Measurements from ENCODE around the gene GFPT1. TPM values are rescaled to one million over a fixed set of nuclear protein-coding genes. Genes with fewer than 3 reads are reported as not detected.

GFPT1 gene
- total and polyA plus RNA-seq, 7 experiments from 2014 or later: 8.4 to 29.8 (median 15.6) TPM

DNA sequence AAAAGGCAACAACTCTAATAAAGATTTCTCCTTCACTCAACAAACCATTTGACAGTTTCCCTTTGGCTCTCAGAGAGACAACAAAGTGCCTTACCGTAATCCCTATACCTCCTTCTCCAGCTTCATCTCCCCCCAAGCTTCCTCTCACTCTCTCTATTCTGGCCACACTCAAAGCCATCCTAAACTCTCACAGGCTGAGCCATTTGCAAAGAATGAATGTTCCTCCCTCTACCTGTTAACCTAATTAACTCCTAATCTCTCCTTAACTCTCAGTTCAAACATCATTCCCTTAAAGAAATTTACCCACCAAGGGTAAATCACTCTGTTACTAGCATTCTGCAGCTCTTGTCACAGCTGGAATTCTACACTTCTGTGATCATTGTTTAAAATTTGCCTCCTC lies 38.2 kb downstream of the GFPT1 start:
- peaks cover 12 to 50% (median 32%) of the 10 kb centered on the region in 5 donors for H3K36me3 Mint-ChIP-seq
- H3K27ac Mint-ChIP-seq: no peak overlapping the region
- Histone ChIP-seq H3K36me3 (ENCODE audit: control insufficient read depth in 2 of 3, insufficient read depth in 3 of 3, low read length in 3 of 3) (peaks cover 5 to 58% (median 6%) of the 10 kb centered on the region in 3 experiments), H3K27ac (ENCODE audit: low read depth, low read length) (no peak overlapping the region), H3K4me1 (ENCODE audit: control insufficient read depth in 2 of 2, insufficient read depth in 2 of 2, low read length in 2 of 2) (no peaks in the 10 kb centered on the region), H3K4me3 (ENCODE audit: low read length) (no peak overlapping the region), H3K9me3 (ENCODE audit: control insufficient read depth in 2 of 3, low read length in 3 of 3) (no peaks in the 10 kb centered on the region), H3K27me3 (ENCODE audit: control insufficient read depth in 2 of 2, insufficient read depth in 2 of 2, low read length in 2 of 2) (no peaks in the 10 kb centered on the region)
- ATAC-seq (no peak), DNase-seq (no peak)
- intact Hi-C loops (cut with micrococcal nuclease): no loop called here
- no peak overlapping the region for H3K4me3 Mint-ChIP-seq
- peaks cover 0 to 11% (median 0%) of the 10 kb centered on the region in 7 donors for H3K4me1 Mint-ChIP-seq
- H3K27me3 Mint-ChIP-seq: no peaks in the 10 kb centered on the region
- no peaks in the 10 kb centered on the region for H3K9me3 Mint-ChIP-seq
- CTCF ChIA-PET: no interaction called here
- POLR2A ChIA-PET: no interaction called here

- no peak overlapping the region for H3K4me3 Mint-ChIP-seq
- no peak overlapping the region for H3K27ac Mint-ChIP-seq
- H3K9me3 Mint-ChIP-seq: no peaks in the 10 kb centered on the region
- intact Hi-C loops (cut with micrococcal nuclease): no loop called here
- H3K36me3 ChIP-seq (ENCODE audit: control insufficient read depth in 2 of 3, insufficient read depth in 3 of 3, low read length in 3 of 3): peaks cover 14 to 83% (median 24%) of the 10 kb centered on the region in 3 experiments
- no peaks in the 10 kb centered on the region for H3K27me3 ChIP-seq (ENCODE audit: control insufficient read depth in 2 of 2, insufficient read depth in 2 of 2, low read length in 2 of 2)
- ChIA-PET CTCF (no interaction called here), POLR2A (no interaction called here)
- H3K9me3 ChIP-seq (ENCODE audit: control insufficient read depth in 2 of 3, low read length in 3 of 3): no peaks in the 10 kb centered on the region
- H3K27me3 Mint-ChIP-seq: no peaks in the 10 kb centered on the region
- peaks cover 0 to 11% (median 0%) of the 10 kb centered on the region in 7 donors for H3K4me1 Mint-ChIP-seq
- H3K36me3 Mint-ChIP-seq: peaks cover 17 to 68% (median 45%) of the 10 kb centered on the region in 5 donors
- H3K27ac ChIP-seq (ENCODE audit: low read depth, low read length): no peak overlapping the region
- H3K4me1 ChIP-seq (ENCODE audit: control insufficient read depth in 2 of 2, insufficient read depth in 2 of 2, low read length in 2 of 2): no peaks in the 10 kb centered on the region
- ATAC-seq: no peak
- H3K4me3 ChIP-seq (ENCODE audit: low read length): no peak overlapping the region
- DNase-seq: no peak
Observed at GRCh38 chr2:69345434-69345833, 41.6 kb downstream of the GFPT1 start.

DNA sequence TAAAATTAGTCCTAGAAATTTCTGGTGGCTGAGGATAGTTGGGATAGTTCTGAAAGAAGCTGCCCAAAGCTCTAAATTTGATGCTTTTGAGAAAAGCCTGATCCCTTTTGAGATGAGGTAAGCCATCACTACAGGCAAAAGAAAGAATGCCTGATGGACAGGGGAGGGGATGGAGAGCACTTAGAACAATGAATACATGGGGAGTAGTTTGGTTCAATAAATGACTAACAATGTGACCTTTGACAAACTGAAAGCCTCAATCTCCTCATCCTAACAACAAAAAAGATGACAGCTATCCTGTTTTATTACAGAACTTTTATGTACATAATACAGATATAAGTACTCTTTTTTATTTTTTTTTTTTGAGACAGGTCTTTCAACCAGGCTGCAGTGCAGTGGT lies 42.7 kb downstream of the GFPT1 start:
- H3K36me3 ChIP-seq (ENCODE audit: control insufficient read depth in 2 of 3, insufficient read depth in 3 of 3, low read length in 3 of 3): peaks cover 14 to 80% (median 24%) of the 10 kb centered on the region in 3 experiments
- Mint-ChIP-seq H3K4me3 (no peak overlapping the region), H3K9me3 (no peaks in the 10 kb centered on the region), H3K27ac (no peak overlapping the region), H3K4me1 (peaks cover 0 to 11% (median 0%) of the 10 kb centered on the region in 7 donors), H3K27me3 (no peaks in the 10 kb centered on the region), H3K36me3 (peaks cover 17 to 65% (median 41%) of the 10 kb centered on the region in 5 donors)
- H3K4me3 ChIP-seq (ENCODE audit: low read length): no peak overlapping the region
- H3K27ac ChIP-seq (ENCODE audit: low read depth, low read length): no peak overlapping the region
- POLR2A ChIA-PET: no interaction called here
- CTCF ChIA-PET: no interaction called here
- H3K27me3 ChIP-seq (ENCODE audit: control insufficient read depth in 2 of 2, insufficient read depth in 2 of 2, low read length in 2 of 2): no peaks in the 10 kb centered on the region
- no peak for DNase-seq
- H3K4me1 ChIP-seq (ENCODE audit: control insufficient read depth in 2 of 2, insufficient read depth in 2 of 2, low read length in 2 of 2): no peaks in the 10 kb centered on the region
- no peaks in the 10 kb centered on the region for H3K9me3 ChIP-seq (ENCODE audit: control insufficient read depth in 2 of 3, low read length in 3 of 3)
- ATAC-seq: no peak
- intact Hi-C loops (cut with micrococcal nuclease): no loop called here

DNA sequence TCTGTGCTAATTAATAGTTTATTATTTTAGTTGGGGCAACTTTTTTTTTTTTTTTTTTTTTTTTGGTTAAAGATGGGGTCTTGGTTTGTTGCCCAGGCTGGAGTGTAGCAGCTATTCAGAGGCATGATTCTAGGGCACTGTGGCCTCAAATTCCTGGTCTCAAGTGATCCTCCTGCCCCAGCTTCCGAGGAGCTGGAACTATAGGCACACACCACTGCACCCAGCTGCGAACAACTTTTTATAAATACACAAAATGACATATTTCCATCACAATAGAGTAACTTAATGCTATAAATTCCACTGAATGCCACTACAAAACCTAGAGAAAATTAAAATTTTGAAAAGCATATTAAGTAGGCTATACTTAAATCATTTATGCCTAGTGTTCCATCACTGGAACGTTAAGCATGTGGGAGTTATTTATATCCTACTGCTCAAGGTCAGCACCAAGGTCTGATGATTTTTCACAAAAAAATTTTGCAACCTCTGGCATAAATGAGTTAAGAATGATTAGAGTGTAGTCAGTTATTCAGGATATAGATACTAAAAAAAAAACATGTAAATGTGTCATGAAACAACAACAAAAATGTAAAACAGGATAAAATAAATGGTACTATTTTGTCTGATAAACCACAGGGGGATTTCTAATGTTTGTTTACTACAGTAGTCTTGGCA lies 46.8 kb downstream of the GFPT1 start:
- no peaks in the 10 kb centered on the region for H3K27me3 ChIP-seq (ENCODE audit: control insufficient read depth in 2 of 2, insufficient read depth in 2 of 2, low read length in 2 of 2)
- H3K9me3 ChIP-seq (ENCODE audit: control insufficient read depth in 2 of 3, low read length in 3 of 3): no peaks in the 10 kb centered on the region
- ChIA-PET POLR2A (no interaction called here), CTCF (no interaction called here)
- Mint-ChIP-seq H3K4me1 (peaks cover 0 to 5% (median 0%) of the 10 kb centered on the region in 7 donors), H3K27ac (no peak overlapping the region), H3K4me3 (no peak overlapping the region), H3K9me3 (no peaks in the 10 kb centered on the region), H3K36me3 (peaks cover 15 to 69% (median 42%) of the 10 kb centered on the region in 5 donors), H3K27me3 (no peaks in the 10 kb centered on the region)
- peaks cover 18 to 65% (median 29%) of the 10 kb centered on the region in 3 experiments for H3K36me3 ChIP-seq (ENCODE audit: control insufficient read depth in 2 of 3, insufficient read depth in 3 of 3, low read length in 3 of 3)
- DNase-seq (no peak), ATAC-seq (no peak)
- no peak overlapping the region for H3K4me3 ChIP-seq (ENCODE audit: low read length)
- H3K27ac ChIP-seq (ENCODE audit: low read depth, low read length): no peak overlapping the region
- intact Hi-C loops (cut with micrococcal nuclease): no loop called here
- H3K4me1 ChIP-seq (ENCODE audit: control insufficient read depth in 2 of 2, insufficient read depth in 2 of 2, low read length in 2 of 2): no peaks in the 10 kb centered on the region

DNA sequence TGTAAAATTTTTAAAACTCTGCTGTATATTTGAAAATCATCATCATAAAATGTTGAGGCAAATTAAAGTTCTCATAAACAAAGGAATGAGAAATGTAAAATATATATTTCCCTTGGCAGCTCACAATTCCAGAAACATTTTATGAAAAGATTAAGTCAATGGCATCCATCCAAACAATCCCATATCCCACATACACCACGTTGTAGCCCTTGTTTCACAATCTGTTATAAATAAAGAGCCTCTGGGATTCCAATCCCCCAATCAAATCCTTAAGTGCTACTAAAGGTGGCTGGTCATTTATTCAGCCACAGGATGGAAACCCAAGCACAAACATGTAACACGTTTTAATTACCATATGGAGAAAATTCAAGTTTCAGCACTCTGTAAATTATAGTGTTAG lies 51.7 kb downstream of the GFPT1 start:
- no peak overlapping the region for H3K27ac ChIP-seq (ENCODE audit: low read depth, low read length)
- H3K4me1 ChIP-seq (ENCODE audit: control insufficient read depth in 2 of 2, insufficient read depth in 2 of 2, low read length in 2 of 2): no peaks in the 10 kb centered on the region
- H3K36me3 ChIP-seq (ENCODE audit: control insufficient read depth in 2 of 3, insufficient read depth in 3 of 3, low read length in 3 of 3): peaks cover 4 to 30% (median 10%) of the 10 kb centered on the region in 3 experiments
- no peak overlapping the region for H3K4me3 ChIP-seq (ENCODE audit: low read length)
- ATAC-seq (no peak), DNase-seq (no peak)
- no peaks in the 10 kb centered on the region for H3K9me3 ChIP-seq (ENCODE audit: control insufficient read depth in 2 of 3, low read length in 3 of 3)
- H3K27me3 Mint-ChIP-seq: no peaks in the 10 kb centered on the region
- no peaks in the 10 kb centered on the region for H3K4me1 Mint-ChIP-seq
- CTCF ChIA-PET: no interaction called here
- no peak overlapping the region for H3K27ac Mint-ChIP-seq
- intact Hi-C loops (cut with micrococcal nuclease): no loop called here
- H3K27me3 ChIP-seq (ENCODE audit: control insufficient read depth in 2 of 2, insufficient read depth in 2 of 2, low read length in 2 of 2): no peaks in the 10 kb centered on the region
- peaks cover 6 to 46% (median 23%) of the 10 kb centered on the region in 5 donors for H3K36me3 Mint-ChIP-seq
- POLR2A ChIA-PET: no interaction called here
- H3K4me3 Mint-ChIP-seq: no peak overlapping the region
- H3K9me3 Mint-ChIP-seq: no peaks in the 10 kb centered on the region

GRCh38 chr2:69333352-69333751 lies 53.7 kb downstream of the GFPT1 start:
- Histone ChIP-seq H3K4me3 (ENCODE audit: low read length) (no peak overlapping the region), H3K27ac (ENCODE audit: low read depth, low read length) (no peak overlapping the region), H3K9me3 (ENCODE audit: control insufficient read depth in 2 of 3, low read length in 3 of 3) (no peaks in the 10 kb centered on the region), H3K4me1 (ENCODE audit: control insufficient read depth in 2 of 2, insufficient read depth in 2 of 2, low read length in 2 of 2) (no peaks in the 10 kb centered on the region), H3K27me3 (ENCODE audit: control insufficient read depth in 2 of 2, insufficient read depth in 2 of 2, low read length in 2 of 2) (no peaks in the 10 kb centered on the region), H3K36me3 (ENCODE audit: control insufficient read depth in 2 of 3, insufficient read depth in 3 of 3, low read length in 3 of 3) (peaks cover 4 to 42% (median 10%) of the 10 kb centered on the region in 3 experiments)
- Mint-ChIP-seq H3K9me3 (no peaks in the 10 kb centered on the region), H3K27me3 (no peaks in the 10 kb centered on the region), H3K36me3 (peaks cover 10 to 48% (median 28%) of the 10 kb centered on the region in 5 donors), H3K4me3 (no peak overlapping the region), H3K27ac (no peak overlapping the region), H3K4me1 (no peaks in the 10 kb centered on the region)
- ChIA-PET POLR2A (no interaction called here), CTCF (no interaction called here)
- ATAC-seq (no peak), DNase-seq (no peak)
- intact Hi-C loops (cut with micrococcal nuclease): no loop called here

- POLR2A ChIA-PET: no interaction called here
- no peaks in the 10 kb centered on the region for H3K4me1 ChIP-seq (ENCODE audit: control insufficient read depth in 2 of 2, insufficient read depth in 2 of 2, low read length in 2 of 2)
- no peak overlapping the region for H3K4me3 ChIP-seq (ENCODE audit: low read length)
- Mint-ChIP-seq H3K36me3 (peaks cover 10 to 53% (median 27%) of the 10 kb centered on the region in 5 donors), H3K4me3 (no peak overlapping the region), H3K4me1 (no peaks in the 10 kb centered on the region), H3K27me3 (no peaks in the 10 kb centered on the region), H3K9me3 (no peaks in the 10 kb centered on the region), H3K27ac (no peak overlapping the region)
- H3K27me3 ChIP-seq (ENCODE audit: control insufficient read depth in 2 of 2, insufficient read depth in 2 of 2, low read length in 2 of 2): no peaks in the 10 kb centered on the region
- DNase-seq (no peak), ATAC-seq (no peak)
- H3K36me3 ChIP-seq (ENCODE audit: control insufficient read depth in 2 of 3, insufficient read depth in 3 of 3, low read length in 3 of 3): peaks cover 9 to 54% (median 11%) of the 10 kb centered on the region in 3 experiments
- CTCF ChIA-PET: no interaction called here
- no peak overlapping the region for H3K27ac ChIP-seq (ENCODE audit: low read depth, low read length)
- intact Hi-C loops (cut with micrococcal nuclease): no loop called here
- no peaks in the 10 kb centered on the region for H3K9me3 ChIP-seq (ENCODE audit: control insufficient read depth in 2 of 3, low read length in 3 of 3)
Observed at GRCh38 chr2:69330781-69331180, 56.2 kb downstream of the GFPT1 start.

All from naive thymus-derived CD4-positive, alpha-beta T cell (primary cell).